Stimulated activated CD4-positive, alpha-beta T cell treated with anti-CD3 and anti-CD28 coated beads, Interleukin-15, amount 100 ng/mL, for 1 hour (primary cell): Measurements from ENCODE around the gene EPHA2.
"Not testable (repeated sequence)": the region's sequence is repeated elsewhere in the genome, so short reads cannot be mapped to it uniquely, and the experiment has no call there.

Experiments used
- DNase-seq, 2 donors: peaks; one replicate each; pipeline ENCODE4 v3.0.0-alpha.2; 2020; ENCODE audit warnings: low read depth in 1 of 2, low spot score in 1 of 2

Gene EPHA2

GRCh38 chr1:16155537-16156410, at the start of gene EPHA2:
Gene EPHA2 (minus strand): TSS chr1:16156069. CDS start chr1:16155932, 137 bp downstream.
- no peak for DNase-seq

DNA sequence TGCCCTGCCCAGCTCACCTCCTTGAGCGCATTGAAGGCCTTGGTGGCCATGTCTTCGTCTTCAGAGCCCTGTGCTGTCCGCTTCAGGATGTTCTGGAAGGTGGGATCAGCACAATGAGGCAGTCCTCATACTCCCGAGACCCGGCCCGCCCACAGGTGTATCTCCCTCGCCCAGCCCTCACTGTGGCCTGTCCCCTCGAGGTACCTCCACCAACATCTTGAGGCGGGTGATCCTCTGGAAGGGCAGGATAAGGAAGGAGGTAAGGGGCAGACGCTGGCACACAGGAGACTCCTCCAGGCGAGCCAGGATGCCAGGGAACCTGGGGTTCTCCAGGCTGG, 49.4 kb upstream of the EPHA2 start:
- no peak for DNase-seq

GRCh38 chr1:16204634-16205333, 48.9 kb upstream of the EPHA2 start:
- DNase-seq: no peak

GRCh38 chr1:16204216-16204615, 48.3 kb upstream of the EPHA2 start:
- DNase-seq: no peak

DNA sequence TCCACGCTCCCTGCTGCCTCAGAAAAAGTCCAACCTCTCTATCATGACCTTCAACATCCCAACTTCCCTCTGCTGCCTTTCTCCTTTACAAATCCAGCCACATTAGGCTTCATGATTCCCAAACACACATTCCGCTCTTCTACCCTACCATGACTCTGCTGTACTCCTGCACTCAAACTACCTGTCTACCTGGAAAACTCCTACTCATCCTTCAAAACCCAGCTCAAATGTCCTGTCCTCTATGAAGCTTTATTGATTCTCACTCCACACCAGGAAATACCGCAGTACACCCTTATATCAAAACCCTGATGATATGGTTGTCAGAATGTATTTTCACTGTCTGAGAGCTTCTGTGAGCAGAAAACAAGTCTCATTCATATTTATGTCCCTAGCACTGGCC, 47.7 kb upstream of the EPHA2 start:
- no peak for DNase-seq

DNA sequence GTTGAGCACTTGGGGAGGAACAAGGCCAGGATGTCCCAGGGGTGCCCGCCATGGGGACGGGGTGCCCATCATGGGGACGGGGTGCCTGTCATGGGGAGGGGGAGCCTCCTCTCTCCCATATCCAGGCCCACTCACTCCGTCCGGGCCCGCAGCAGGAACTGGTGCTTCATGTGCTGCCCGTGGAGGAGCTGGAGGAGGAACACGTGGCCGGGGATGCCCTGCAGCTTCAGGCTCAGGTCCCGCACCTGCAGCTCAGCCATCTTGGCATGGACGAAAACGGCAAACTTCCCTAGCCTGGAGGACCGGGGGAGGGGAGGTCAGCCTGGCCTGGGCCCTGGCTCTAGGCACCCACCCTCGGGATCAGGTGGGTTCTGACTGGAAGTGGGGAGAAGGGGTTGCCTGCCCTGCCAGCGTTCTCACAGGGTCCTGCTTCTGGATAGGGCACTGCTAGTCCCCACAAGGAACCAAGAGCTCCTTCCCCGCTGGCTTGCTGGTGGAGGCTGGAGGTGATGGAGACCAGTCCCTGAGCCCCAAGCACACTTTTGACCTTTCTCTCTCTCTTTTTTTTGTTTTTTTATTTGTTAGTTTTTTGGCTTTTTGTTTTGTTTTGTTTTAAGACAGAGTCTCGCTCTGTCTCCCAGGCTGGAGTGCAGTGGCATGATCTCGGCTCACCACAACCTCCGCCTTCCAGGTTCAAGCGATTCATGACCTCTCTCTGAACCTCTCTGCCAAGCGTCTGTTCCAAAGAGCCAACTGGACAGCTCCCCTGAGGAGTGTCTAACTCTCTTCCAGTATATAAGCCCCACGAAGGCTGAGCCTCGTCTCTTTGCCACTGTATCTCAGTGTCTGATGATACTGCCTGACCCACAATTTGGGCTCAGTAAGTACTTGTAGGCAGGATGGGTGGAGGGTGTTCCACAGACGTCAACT, 46.7 kb upstream of the EPHA2 start:
- DNase-seq: no peak

- no peak for DNase-seq
Observed at GRCh38 chr1:16199700-16200099, 43.8 kb upstream of the EPHA2 start.

GRCh38 chr1:16199157-16199501, 43.3 kb upstream of the EPHA2 start:
- no peak for DNase-seq

- DNase-seq: no peak
Observed at GRCh38 chr1:16198444-16199156, 42.7 kb upstream of the EPHA2 start.

DNA sequence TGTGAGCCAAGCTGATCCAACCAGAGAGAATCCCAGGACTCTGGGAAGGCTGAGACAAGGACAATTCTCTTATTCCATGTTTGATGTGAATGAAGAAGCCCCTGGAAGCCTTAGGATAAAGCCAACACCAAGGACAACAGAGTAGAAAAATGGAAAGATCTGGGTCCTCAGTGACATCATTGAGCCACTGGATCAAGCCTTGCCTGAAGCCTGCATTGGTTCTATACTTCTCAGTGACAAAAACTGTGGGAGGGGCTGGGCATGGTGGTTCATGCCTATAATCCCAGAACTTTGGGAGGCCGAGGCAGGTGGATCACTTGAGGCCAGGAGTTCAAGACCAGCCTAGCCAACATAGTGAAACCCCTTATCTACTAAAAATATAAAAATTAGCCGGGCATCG, 41.0 kb upstream of the EPHA2 start:
- no peak for DNase-seq

GRCh38 chr1:16196139-16196538, 40.3 kb upstream of the EPHA2 start:
- not testable (repeated sequence) for DNase-seq

DNA sequence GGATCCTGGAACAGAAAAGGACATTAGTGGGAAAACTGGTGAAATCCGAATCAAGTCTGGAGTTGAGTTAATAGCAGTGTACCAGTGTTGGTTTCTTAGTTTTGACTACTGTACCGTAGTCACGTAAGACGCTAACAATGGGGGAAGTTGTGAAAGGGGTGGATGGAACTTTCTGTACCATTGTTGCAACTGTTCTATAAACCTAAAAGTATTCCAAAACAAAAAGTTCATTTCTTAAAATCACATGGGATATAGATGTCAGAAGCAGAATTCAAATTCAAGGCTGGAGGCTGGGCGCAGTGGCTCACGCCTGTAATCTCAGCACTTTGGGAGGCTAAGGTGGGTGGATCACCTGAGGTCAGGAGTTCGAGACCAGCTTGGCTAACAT, 39.6 kb upstream of the EPHA2 start:
- no peak for DNase-seq

DNA sequence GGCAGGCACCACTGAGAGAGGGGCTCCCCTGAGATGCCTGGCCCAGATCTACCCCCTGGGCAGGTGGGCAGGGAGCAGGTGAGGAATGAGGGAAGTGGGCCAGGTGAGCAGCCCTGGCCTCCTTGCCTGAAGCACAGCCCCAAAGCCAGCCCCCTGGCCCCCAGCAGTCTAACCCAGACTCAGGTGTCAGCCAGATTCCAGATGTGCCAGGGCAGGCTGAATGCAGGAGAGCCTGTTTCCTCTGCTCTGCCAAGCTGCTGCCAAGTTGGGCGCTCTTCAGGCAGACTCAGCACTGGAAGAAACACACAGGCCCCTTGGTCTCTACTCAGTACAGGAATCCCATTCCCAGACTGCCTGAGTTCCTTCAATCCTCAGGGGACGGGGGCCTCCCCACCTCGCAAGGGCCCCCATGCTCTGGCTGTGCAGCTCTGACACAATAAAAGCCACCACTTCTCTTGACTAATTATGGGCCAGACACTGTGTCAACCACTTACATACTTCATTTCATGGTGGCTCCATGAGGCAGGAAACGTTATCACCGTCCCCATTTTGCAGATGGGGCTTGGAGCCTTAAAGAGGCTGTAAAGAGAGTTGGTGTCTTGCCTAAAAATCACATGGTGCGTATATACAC, 36.2 kb upstream of the EPHA2 start:
- DNase-seq: no peak

DNA sequence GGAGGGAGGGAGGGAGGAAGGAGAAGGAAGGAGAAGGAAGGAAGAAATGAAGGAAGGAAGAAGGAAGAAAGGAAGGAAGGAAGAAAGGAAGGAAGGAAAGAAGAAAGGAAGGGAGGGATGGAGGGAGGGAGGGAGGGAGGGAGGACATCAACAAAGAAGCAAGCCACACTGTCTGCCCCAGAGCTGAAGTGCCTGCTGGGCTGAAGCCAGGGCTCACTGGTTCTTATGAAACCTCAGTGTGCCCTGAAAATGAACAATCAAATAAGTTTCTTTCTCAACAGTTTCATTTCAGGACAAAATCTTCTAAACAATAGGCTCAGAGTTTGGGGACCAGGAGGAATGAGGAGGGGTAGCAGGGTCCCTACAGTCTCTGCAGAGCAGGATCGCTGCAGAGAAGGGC, 35.4 kb upstream of the EPHA2 start:
- no peak for DNase-seq

DNA sequence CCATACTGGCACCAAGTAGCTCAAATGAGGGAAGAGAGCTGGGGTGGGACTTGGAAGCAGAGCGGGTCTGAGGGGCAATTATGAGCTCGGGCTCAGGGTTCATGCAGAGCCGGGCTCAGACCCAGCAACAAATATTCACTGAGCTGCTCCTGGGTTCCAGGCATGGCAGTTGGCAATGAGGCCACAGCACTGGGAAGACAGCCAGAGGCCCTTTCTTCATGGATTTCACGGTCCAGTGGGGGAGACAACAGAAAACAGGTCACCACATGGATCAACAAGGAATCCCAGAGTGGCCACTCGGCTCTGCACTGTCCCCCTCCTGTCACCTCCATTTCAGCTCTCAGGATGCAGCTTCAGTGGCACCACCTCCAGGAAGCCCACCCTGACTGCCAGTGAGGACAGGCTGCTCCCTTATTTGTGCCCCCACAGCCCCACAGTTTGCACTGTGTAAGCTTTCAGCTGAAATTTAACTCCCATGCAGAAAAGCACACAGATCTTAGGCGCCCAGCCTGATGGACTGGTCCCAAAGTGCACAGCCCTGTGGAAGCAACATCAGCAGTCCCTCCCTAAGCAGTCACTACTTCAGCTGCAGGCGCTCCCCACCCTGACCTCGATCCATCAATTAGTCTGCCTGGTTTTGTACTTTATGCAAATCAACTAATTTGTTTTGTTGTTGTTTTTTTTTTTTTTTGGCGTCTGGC, 34.2 kb upstream of the EPHA2 start:
- no peak for DNase-seq

DNA sequence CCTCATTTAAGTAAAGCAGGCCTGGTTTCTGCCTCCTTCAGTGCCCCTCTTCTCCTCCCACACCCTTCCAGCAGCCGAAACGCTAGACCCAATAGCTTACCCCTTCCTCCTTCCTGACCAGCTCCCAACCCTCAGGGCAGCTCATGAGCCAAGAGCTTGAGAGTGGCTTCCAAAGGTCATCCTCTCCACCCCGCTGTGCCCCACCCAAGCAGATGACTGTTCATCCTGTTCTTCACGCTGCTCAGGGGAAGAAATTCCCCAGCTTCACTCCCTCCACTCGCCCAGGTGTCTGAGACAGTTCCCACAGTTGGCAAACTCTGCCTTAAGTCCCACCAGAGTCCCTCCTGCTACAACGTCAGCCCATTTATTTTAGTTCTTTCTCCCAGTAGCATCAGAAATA, 33.1 kb upstream of the EPHA2 start:
- DNase-seq: no peak

- DNase-seq: peak; percentile 56 to 75
Observed at GRCh38 chr1:16187748-16188401, 32.0 kb upstream of the EPHA2 start.

DNA sequence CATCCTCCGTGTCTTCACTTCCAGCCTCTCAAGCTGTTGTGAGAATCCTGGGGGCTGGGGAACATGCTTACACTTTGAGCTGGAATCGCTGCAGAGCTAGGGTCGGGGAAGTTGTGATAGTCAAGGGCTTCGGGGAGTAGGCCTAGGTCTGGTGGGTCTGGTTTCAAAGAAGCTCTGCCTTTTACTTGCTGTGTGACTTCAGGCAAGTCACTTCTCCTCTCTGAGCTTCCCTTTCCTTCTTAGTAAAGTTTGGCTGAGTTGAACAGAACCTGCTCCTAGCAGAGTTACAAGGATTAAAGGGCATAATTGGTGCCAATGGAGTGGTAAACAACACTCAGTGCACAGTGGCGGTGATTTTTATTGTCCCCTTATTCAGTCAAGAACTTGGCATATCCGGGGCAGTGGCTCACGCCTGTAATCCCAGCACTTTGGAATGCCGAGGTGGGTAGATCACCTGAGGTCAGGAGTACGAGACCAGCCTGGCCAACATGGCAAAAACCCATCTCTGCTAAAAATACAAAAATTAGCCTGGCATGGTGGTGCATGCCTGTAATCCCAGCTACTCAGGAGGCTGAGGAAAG, 30.9 kb upstream of the EPHA2 start:
- DNase-seq: no peak
